Inferior parietal cortex (tissue), 1 donor: ENCODE results near the gene DYNLL2.
A peak's percentile ranks its signal among the peaks of the same experiment; 100 is the strongest.
"Not testable (repeated sequence)": the region's sequence is repeated elsewhere in the genome, so short reads cannot be mapped to it uniquely, and the experiment has no call there.

Experiments used
- DNase-seq: peaks from one replicate; pipeline ENCODE4 v3.0.0-alpha.2; 2016; ENCODE audit errors: extremely low spot score

The DYNLL2 gene

DNA sequence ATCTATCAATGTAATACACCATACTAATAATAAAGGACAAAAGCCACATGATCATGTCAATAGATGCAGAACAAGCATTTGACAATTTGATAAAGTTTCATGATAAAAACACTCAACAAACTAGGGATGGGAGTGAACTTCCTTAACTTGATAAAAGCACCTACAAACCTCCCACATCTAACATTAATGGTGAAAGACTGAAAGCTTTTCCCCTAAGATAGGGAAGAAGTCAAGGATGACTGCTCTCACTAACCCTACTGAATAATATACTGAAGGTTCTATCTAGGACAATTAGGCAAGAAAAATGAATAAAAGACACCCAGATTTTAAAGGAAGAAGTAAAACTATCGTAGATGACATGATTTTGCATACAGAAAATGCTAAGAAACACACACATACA is 10.4 kb upstream of the DYNLL2 start:
- no peak for DNase-seq

DNA sequence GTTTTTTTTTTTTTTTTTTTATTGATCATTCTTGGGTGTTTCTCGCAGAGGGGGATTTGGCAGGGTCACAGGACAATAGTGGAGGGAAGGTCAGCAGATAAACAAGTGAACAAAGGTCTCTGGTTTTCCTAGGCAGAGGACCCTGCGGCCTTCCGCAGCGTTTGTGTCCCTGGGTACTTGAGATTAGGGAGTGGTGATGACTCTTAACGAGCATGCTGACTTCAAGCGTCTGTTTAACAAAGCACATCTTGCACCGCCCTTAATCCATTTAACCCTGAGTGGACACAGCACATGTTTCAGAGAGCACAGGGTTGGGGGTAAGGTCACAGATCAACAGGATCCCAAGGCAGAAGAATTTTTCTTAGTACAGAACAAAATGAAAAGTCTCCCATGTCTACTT is 10.0 kb upstream of the DYNLL2 start:
- not testable (repeated sequence) for DNase-seq

GRCh38 chr17:58074406-58074805 is 8.8 kb upstream of the DYNLL2 start:
- DNase-seq, result not testable (repeated sequence)

DNA sequence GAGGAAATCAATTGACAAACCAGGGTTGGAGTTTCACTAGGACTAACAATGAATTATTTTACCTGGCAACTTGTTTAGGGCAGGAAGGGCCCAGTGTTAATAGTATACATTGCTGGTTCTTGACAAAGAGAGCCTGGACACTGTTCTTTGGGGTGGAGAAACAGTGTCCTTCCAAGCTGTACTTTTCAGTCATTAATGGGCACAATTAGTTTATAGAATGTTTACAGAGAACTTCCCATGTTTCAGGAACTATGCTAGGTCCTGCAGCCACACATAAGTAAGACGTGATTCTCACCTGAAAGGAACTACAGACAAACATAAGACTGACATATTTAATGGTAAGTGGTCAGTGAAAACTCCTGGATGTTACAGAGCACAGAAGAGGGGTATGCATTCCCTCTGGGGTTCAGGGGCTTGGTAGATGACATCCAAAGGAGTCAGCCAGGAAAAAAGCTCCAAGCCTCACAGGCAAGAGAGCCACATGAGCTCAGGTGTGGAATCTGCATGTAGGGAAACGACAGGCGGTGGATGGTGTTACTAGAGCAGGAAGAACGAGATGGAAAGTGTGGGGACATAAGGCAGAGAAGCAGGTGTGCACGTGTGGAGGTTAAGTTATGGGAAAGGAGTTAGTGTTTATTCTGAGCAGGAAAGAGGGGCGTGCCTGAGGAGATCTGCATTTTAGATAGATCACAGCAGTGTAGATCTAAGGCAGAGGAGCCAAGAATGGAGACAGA is 3.8 kb upstream of the DYNLL2 start:
- DNase-seq, result no peak

DNA sequence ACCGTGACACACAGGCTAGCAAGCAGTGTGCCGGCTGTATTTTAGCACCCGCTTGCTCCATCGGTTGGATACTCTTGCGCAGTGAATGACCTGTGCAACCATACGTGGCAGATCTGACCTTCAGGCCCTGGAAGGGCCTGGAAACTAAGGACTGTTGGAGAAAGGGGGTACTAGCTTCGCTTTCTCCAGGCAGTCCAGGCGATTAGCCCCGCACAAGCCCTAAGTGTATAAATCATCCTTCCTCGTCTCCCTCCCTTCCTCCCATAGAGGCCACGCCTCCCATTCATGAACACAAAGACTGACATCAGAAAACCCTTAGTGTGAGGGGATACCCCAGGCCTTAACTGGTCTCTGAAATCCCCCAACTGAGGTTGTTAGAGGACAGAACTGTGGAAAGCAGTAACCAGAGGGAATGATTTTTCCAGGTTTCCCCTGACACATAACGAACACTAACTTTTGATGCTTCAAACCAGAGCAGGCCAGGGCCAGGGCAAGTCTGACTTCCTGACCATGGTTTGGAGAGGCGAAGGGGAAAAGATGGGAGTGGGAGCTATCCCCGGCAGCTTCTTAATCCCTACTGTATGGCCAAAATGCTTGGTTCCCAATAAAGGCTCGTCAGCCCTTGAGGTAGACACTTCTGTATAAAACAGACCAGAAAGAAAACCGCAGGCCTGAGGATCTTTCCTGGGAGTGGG is 1.4 kb upstream of the DYNLL2 start:
- DNase-seq, result no peak

- DNase-seq, result no peak
These were observed 814 bp upstream of the DYNLL2 start for GRCh38 chr17:58082341-58082869.

DNA sequence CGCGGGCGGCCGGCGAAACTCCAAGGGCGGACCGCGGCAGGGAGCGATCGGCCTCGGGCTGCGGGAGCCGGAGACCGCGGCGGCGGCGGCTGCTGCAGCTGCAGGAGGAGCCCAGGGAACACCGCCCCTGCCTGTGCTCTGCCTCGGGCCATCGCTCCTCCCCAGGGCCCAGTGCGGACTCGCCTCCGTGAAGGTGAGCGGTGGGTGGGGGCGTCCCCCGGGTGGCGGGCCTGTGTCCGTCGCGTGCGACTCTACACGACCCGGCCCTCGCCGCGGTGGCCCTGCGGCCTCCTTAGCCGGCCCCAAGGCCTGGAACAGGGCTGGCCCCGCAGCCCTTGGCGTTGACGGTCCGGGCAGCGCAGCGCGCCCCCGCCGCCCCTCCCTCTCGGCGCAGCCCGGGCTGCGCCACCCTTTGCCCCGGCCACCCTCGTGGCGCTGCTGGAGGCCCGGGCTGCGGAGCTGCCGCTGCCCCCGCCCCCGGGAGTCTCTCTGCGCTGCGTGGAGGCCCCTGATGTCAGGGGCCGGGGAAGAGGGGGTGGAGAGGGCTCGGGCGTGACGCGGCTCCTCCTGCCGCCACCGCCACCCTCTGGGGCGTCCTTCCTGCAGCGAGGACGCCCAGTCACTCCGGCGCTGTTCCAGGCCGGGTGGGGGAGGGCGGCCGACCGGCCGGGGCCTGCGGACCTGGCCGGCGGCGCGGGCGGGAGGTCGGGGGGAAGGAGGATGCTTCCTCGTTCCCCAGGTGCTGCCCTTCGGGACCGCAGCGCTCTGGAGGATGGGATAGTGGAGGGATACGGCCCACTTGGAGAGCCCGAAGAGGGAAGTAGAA is 485 bp downstream of the DYNLL2 start:
- peak; percentile 27 for DNase-seq

- DNase-seq, result no peak
These were observed 1.2 kb downstream of the DYNLL2 start for GRCh38 chr17:58084317-58084981.

DNA sequence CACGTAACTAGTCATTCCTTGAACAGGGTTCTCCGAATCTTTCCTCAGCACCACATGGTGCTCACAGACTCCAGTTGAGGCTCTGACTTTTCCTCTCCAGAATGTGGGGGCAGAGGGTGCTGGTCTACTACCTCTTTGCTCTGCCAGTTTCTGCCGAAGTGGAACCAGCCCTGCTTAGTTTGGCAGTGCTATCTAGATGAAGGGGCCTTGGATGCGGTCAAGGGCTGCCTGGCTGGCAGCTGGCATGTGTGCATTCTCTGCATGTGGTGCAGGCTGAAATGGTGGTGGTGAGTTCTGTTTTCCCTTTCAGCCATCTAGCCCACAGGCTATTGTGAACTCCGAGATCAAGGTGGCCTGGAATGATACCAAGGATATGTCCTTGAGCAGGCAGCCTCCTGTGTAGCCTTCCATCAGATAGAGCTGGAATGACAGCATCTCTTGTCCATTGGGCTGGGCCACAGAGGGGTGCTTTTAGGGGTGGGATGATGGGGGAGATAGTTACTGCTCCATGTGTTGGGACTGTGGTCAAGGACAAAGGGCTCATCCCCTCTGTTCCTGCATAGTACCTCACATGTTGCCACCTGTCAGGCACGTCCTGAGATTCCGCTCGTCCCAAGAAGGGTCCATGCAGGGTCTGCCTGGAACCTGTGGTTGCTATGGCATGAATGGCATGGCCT is 2.0 kb downstream of the DYNLL2 start:
- DNase-seq, result no peak

DNA sequence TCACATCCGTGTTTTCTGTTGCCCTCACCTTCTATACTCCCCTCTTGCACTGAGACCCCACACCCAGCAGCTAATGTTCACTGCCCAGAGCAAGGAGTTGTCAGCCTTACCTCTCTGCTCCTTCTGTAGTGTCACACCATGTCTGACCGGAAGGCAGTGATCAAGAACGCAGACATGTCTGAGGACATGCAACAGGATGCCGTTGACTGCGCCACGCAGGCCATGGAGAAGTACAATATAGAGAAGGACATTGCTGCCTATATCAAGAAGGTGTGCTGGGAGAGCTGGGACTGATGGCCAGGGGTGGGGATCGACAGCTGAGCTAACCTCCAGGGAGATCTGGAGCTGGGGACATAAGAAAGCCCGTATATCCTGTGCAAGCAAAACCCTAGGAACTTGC is 3.7 kb downstream of the DYNLL2 start:
- no peak for DNase-seq

- no peak for DNase-seq
These were observed 5.4 kb downstream of the DYNLL2 start for GRCh38 chr17:58088624-58089023.

GRCh38 chr17:58089111-58089510 is 5.9 kb downstream of the DYNLL2 start:
- DNase-seq, result no peak

DNA sequence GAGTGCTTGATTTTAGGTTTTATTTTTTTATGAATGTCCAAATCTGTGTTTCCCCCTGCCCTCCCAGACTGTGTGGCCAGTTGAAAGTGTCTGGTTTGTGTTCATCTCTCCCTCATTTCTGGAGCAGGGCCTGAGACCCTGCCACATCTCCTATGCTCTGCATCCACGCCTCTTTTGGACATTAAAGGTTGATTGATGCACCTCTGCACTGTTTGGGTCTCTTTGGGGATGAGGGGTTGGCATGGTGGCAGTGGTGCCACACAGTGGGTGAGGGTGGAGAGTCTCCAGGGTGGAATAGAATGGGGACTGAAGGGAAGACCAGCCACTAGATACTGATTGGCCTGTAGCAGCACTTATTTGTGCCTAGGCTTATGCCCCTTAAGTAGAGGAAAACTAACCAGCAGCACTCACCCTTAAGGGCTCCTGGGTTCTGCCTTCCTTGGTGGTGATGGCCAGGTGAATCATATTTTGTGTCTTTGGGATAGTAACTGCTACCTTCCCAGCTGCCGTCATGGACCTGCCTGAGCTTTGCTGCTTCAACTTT is 7.9 kb downstream of the DYNLL2 start:
- no peak for DNase-seq

GRCh38 chr17:58092101-58092796 is 9.0 kb downstream of the DYNLL2 start:
- DNase-seq, result no peak

GRCh38 chr17:58092797-58093385 is 9.7 kb downstream of the DYNLL2 start:
- no peak for DNase-seq

DNA sequence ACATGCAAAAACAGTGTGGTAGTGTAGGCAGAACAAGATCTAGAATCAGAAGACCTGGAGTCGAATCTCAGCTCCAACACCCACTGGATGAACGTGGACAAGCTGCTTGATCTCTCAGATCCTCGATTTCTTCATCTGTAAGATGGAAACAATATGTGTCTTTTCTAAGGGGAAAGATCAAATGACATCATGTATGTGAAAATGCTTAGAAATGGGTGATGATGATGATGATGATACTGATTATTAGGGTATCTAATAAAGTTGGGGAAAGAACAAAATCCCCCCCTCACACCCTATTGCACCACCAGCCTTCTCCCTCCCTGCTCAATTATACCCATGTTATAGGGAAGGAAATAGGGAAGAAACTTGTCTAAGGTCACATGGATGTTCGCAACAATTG is 10.9 kb downstream of the DYNLL2 start:
- no peak for DNase-seq

GRCh38 chr17:58096892-58097291 is 13.7 kb downstream of the DYNLL2 start:
- DNase-seq, result no peak

GRCh38 chr17:58097384-58098088 is 14.3 kb downstream of the DYNLL2 start:
- no peak for DNase-seq

DNA sequence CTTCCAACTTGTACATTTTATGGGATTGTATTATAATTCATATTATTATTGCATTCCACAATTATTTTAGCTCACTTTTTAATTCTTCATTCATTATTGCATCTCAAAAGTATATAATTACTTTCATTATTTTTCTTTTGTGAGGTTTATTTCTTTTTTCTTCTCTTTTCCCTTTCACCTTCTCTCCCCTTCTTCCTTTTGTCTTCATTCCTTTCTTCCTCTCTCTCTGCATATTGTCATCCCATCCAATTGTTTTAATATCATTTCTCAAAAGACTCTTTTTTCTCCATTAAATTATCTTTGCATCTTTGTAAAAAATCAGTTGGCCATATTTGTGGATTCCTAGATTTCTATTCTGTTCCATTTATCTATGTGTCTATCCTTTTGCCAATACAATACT is 17.3 kb downstream of the DYNLL2 start:
- DNase-seq, result no peak
